K562 (cell line): ENCODE data around the gene HSFX3.
"Not testable (repeated sequence)": the region's sequence is repeated elsewhere in the genome, so short reads cannot be mapped to it uniquely, and the experiment has no call there.

Experiments
- CEBPB ChIP-seq: fragments of 450-650 bp; IDR thresholded peaks from 2 replicates; pipeline ENCODE4 v1.6.1; 2016; ENCODE audit warnings: missing genetic modification characterization, missing compliant biosample characterization
- CTCF ChIP-seq, 3 experiments: IDR thresholded peaks in 2 of 3; conservative IDR thresholded peaks in 1 of 3; 2 replicates each; pipeline ENCODE4 v1.5.1; 2011 to 2012; ENCODE audit warnings: low read length in 3 of 3, mild to moderate bottlenecking in 3 of 3, control low read depth in 2 of 3, improper control_type of control experiment in 1 of 3, inconsistent platforms in 1 of 3, low read depth in 1 of 3, mixed read lengths in 1 of 3, moderate library complexity in 1 of 3; ENCODE audit not compliant: insufficient read depth in 2 of 3
- FOS ChIP-seq: IDR thresholded peaks from 3 replicates; pipeline ENCODE4 v1.6.1; 2011; ENCODE audit not compliant: insufficient read length; ENCODE audit errors: extremely low read depth
- HDGF ChIP-seq: fragments of 450-650 bp; IDR thresholded peaks from 2 replicates; pipeline ENCODE4 v1.6.1; 2016
- JUND ChIP-seq, 2 experiments: IDR thresholded peaks; 2 replicates in 1 of 2; 3 replicates in 1 of 2; pipeline ENCODE4 v1.6.1; 2011; ENCODE audit warnings: borderline replicate concordance in 2 of 2, low read depth in 2 of 2, low read length in 2 of 2, improper control_type of control experiment in 1 of 2, missing biosample characterization in 1 of 2, missing genetic modification characterization in 1 of 2, missing genetic modification reagents in 1 of 2
- MEF2A ChIP-seq: IDR thresholded peaks from 2 replicates; pipeline ENCODE4 v1.6.1; 2011; ENCODE audit warnings: low read depth, mild to moderate bottlenecking, low read length, moderate library complexity; ENCODE audit not compliant: control insufficient read depth
- NONO ChIP-seq, 2 experiments: fragments of 200-400 bp in 1 of 2; fragments of 450-650 bp in 1 of 2; formaldehyde crosslinking in 1 of 2; IDR thresholded peaks; 2 replicates each; pipeline ENCODE4 v1.6.1; 2017; ENCODE audit warnings: low read depth in 2 of 2, mild to moderate bottlenecking in 2 of 2, moderate library complexity in 2 of 2, low read length in 1 of 2
- NR2C1 ChIP-seq, 2 experiments: fragments of 450-650 bp; IDR thresholded peaks; 2 replicates each; pipeline ENCODE4 v1.6.1; 2017; ENCODE audit warnings: mild to moderate bottlenecking in 2 of 2, antibody characterized with exemption in 1 of 2, inconsistent platforms in 1 of 2, missing compliant biosample characterization in 1 of 2, missing genetic modification characterization in 1 of 2
- ZNF23 ChIP-seq: fragments of 250-450 bp; sonication (Bioruptor Pico); IDR thresholded peaks from 2 replicates; pipeline ENCODE4 v1.4.0; 2020; ENCODE audit warnings: mild to moderate bottlenecking

GRCh38 chrX:149551245-149551938, 1.7 kb upstream of the HSFX3 start:
- not testable (repeated sequence) for TF ChIP-seq CTCF (IDR thresholded peaks at IDR 0.05 in 2 of 3, conservative IDR thresholded peaks at IDR 0.05 in 1 of 3; ENCODE audit: insufficient read depth in 2 of 3, low read depth in 1 of 3, low read length in 3 of 3); CEBPB (tag); MEF2A; HDGF; ZNF23 (CRISPR knock-in tag); NONO (IDR thresholded peaks at IDR 0.05; ENCODE audit: low read depth in 2 of 2, low read length in 1 of 2); JUND (IDR thresholded peaks at IDR 0.05; ENCODE audit: borderline replicate concordance, low read depth, low read length); JUND (tag; IDR thresholded peaks at IDR 0.05; ENCODE audit: borderline replicate concordance, low read depth, low read length); FOS; NR2C1 (IDR thresholded peaks at IDR 0.05); NR2C1 (tag; IDR thresholded peaks at IDR 0.05)
